NT2/D1 (cell line): ENCODE results near the gene ASMTL.

Source experiments
- SUZ12 ChIP-seq: IDR thresholded peaks from 2 replicates; pipeline ENCODE4 v1.6.1; 2011; ENCODE audit not compliant: insufficient read length, insufficient read depth; ENCODE audit errors: extremely low read depth
- YY1 ChIP-seq: IDR thresholded peaks from 2 replicates; pipeline ENCODE4 v1.6.1; 2011; ENCODE audit not compliant: insufficient read length, insufficient read depth
- ZNF274 ChIP-seq: IDR thresholded peaks from 2 replicates; pipeline ENCODE4 v1.6.1; 2011; ENCODE audit warnings: mild to moderate bottlenecking, low read depth, low read length

- TF ChIP-seq ZNF274 (no peak), SUZ12 (no peak), YY1 (no peak)
Observed at GRCh38 chrX:1472975-1473374, 20.3 kb upstream of the ASMTL start.
